GM23338 (cell line): Measurements from ENCODE around the gene PKP3. TPM values are rescaled to one million over a fixed set of nuclear protein-coding genes. Genes with fewer than 3 reads are reported as not detected.

ENCODE experiments used
- ATAC-seq: fragments of 200-7000 bp; cut with Tn5 transposase; 3 replicates; pipeline ENCODE4 v1.9.1; 2020
- DNase-seq: peaks from one replicate; pipeline ENCODE4 v3.0.0-alpha.2; 2015; ENCODE audit warnings: low spot score
- H2AFZ ChIP-seq: fragments of 200-600 bp; sonication (generic); 2 replicates; pipeline ENCODE4 v1.8.0; 2016; ENCODE audit warnings: antibody characterized with exemption, mild to moderate bottlenecking, moderate library complexity
- H3F3A ChIP-seq: fragments of 200-600 bp; sonication (generic); replicated peaks from 2 replicates; pipeline ENCODE4 v1.8.0; 2017; ENCODE audit warnings: antibody characterized with exemption, mixed run types, low read depth
- H3K27ac ChIP-seq: fragments of 200-600 bp; sonication (generic); 2 replicates; pipeline ENCODE4 v1.6.1; 2016; ENCODE audit warnings: low read depth
- H3K27me3 ChIP-seq: fragments of 200-600 bp; sonication (generic); 2 replicates; pipeline ENCODE4 v1.8.0; 2016; ENCODE audit warnings: mild to moderate bottlenecking, mixed run types, moderate library complexity; ENCODE audit not compliant: insufficient read depth
- H3K36me3 ChIP-seq: fragments of 200-600 bp; sonication (generic); 2 replicates; pipeline ENCODE4 v1.8.0; 2016; ENCODE audit warnings: mild to moderate bottlenecking; ENCODE audit not compliant: insufficient read depth
- H3K4me1 ChIP-seq: fragments of 200-600 bp; sonication (generic); 2 replicates; pipeline ENCODE4 v1.8.0; 2016; ENCODE audit warnings: mild to moderate bottlenecking, moderate library complexity; ENCODE audit not compliant: insufficient read depth
- H3K4me2 ChIP-seq: fragments of 200-600 bp; sonication (generic); 2 replicates; pipeline ENCODE4 v1.7.1; 2017; ENCODE audit warnings: mixed run types
- H3K4me3 ChIP-seq: fragments of 200-600 bp; sonication (generic); 2 replicates; pipeline ENCODE4 v1.6.1; 2016; ENCODE audit warnings: mixed run types
- H3K79me2 ChIP-seq: fragments of 200-600 bp; sonication (generic); replicated peaks from 2 replicates; pipeline ENCODE4 v1.8.0; 2017; ENCODE audit warnings: mild to moderate bottlenecking; ENCODE audit not compliant: insufficient read depth
- H3K9me2 ChIP-seq: fragments of 200-600 bp; sonication (generic); 2 replicates; pipeline ENCODE4 v1.8.0; 2017; ENCODE audit not compliant: insufficient read depth
- H4K20me1 ChIP-seq: fragments of 200-600 bp; sonication (generic); replicated peaks from 2 replicates; pipeline ENCODE4 v1.8.0; 2017; ENCODE audit warnings: mild to moderate bottlenecking; ENCODE audit not compliant: insufficient read depth
- H3K27ac Mint-ChIP-seq: 2 replicates; pipeline ENCODE4 v1.8.0; 2020; ENCODE audit warnings: inconsistent platforms, mild to moderate bottlenecking, moderate library complexity, mixed read lengths
- H3K27me3 Mint-ChIP-seq: 3 replicates; pipeline ENCODE4 v1.8.0; 2022; ENCODE audit warnings: low read depth, mild to moderate bottlenecking, moderate library complexity, mixed read lengths, inconsistent platforms; ENCODE audit not compliant: insufficient read depth, poor library complexity
- H3K36me3 Mint-ChIP-seq: 3 replicates; pipeline ENCODE4 v1.8.0; 2021; ENCODE audit warnings: low read depth, mild to moderate bottlenecking, inconsistent platforms, moderate library complexity, mixed read lengths
- H3K4me1 Mint-ChIP-seq: 3 replicates; pipeline ENCODE4 v1.8.0; 2020; ENCODE audit warnings: mild to moderate bottlenecking, inconsistent platforms, mixed read lengths
- H3K4me3 Mint-ChIP-seq: 3 replicates; pipeline ENCODE4 v1.8.0; 2021; ENCODE audit warnings: moderate library complexity, mild to moderate bottlenecking, inconsistent platforms, mixed read lengths
- H3K9me3 Mint-ChIP-seq: 3 replicates; pipeline ENCODE4 v1.8.0; 2020; ENCODE audit warnings: moderate library complexity, mild to moderate bottlenecking, inconsistent platforms, mixed read lengths
- CREB1 ChIP-seq: fragments of 250-450 bp; sonication (Bioruptor Pico); IDR thresholded peaks from 2 replicates; pipeline ENCODE4 v1.5.0; 2020; ENCODE audit warnings: low read depth, mild to moderate bottlenecking, moderate library complexity
- EZH2 ChIP-seq: fragments of 200-600 bp; sonication (generic); IDR thresholded peaks from one replicate; pipeline ENCODE4 v1.8.0; 2017; ENCODE audit warnings: antibody characterized with exemption, mild to moderate bottlenecking, low read depth; ENCODE audit not compliant: unreplicated experiment
- NANOG ChIP-seq: IDR thresholded peaks from 2 replicates; pipeline ENCODE4 v1.6.1; 2016; ENCODE audit warnings: antibody characterized with exemption, borderline replicate concordance
- ZNF331 ChIP-seq: fragments of 250-450 bp; sonication (Bioruptor Pico); IDR thresholded peaks from 2 replicates; pipeline ENCODE4 v1.5.0; 2020; ENCODE audit warnings: low read depth, mild to moderate bottlenecking, moderate library complexity
- polyA plus RNA-seq: library from polyadenylated mRNA; unstranded; fragments of >200 nt; fragmentation: Nextera tagmentation; extraction: Ambion mirVana; gene quantifications from 2 replicates; pipeline ENCODE4 v1.2.1, GENCODE V29; 2016
- total RNA-seq: library from RNA; depleted of rRNA; stranded (reverse); fragments of >200 nt; shearing (Covaris generic); gene quantifications from 2 replicates; pipeline ENCODE4 v1.2.3, GENCODE V29; 2014
- TF ChIP-seq, protein P1 (sequence below): fragments of 250-450 bp; sonication (Bioruptor Pico); IDR thresholded peaks from 2 replicates; pipeline ENCODE4 v1.5.0; 2020; ENCODE audit warnings: mild to moderate bottlenecking, moderate library complexity

PKP3 gene
- total and polyA plus RNA-seq, 2 experiments from 2014 or later, result 7.2 to 23.0 TPM

DNA sequence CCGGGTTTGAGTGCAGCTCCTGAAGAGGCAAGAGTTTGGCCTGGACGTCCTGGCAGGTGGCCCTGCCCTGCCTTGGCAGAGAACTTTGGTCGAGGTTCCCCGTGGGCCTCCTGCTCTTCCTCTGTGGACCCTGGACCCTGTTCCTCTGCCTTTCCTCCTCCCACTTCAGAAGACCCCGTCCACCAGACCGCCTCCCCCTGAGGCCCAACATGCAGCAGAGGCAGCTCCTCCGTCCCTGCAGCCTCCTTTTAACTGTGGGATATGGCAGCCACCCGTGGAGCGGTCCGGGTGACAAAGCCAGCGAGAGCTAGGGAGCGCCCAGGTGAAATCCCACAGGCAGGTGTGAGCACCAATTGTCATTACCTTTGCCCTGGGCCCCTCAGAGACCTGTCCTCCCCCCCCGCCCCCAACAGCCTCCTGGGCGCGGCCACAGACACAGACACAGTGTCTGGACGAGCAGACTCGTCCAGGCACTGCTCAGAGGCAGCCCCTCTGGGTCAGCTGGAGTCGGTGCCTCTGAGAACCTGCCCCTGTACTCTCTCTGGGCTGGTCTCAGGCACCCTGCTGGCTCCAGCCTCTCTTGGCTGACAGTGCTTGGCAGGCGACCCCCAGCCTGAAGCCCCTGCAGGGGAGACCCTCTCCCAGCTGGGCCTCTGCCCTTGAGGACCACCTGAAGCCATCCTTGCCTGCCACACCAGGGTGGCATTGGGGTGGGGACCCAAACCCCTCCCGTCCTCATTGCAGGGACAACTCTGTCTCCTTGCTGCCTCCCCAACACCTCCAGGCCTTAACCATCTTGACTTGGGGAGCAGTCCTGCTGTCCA lies 52.0 kb downstream of the PKP3 start:
- H4K20me1 ChIP-seq, result no peaks in the 10 kb centered on the region
- Mint-ChIP-seq H3K27ac (no peak overlapping the region), H3K9me3 (no peaks in the 10 kb centered on the region), H3K27me3 (peaks cover 32% of the 10 kb centered on the region), H3K36me3 (peaks cover 2% of the 10 kb centered on the region; the same call in 2 of the 3 replicates), H3K4me1 (peaks cover 13% of the 10 kb centered on the region), H3K4me3 (no peak overlapping the region)
- peaks cover 14% of the 10 kb centered on the region for H3K4me1 ChIP-seq
- no peak overlapping the region for H3K4me2 ChIP-seq
- ATAC-seq (no peak), DNase-seq (no peak)
- H3K27ac ChIP-seq, result no peak overlapping the region
- no peaks in the 10 kb centered on the region for H3K36me3 ChIP-seq
- H3K27me3 ChIP-seq, result no peaks in the 10 kb centered on the region
- TF ChIP-seq, protein P1, sequence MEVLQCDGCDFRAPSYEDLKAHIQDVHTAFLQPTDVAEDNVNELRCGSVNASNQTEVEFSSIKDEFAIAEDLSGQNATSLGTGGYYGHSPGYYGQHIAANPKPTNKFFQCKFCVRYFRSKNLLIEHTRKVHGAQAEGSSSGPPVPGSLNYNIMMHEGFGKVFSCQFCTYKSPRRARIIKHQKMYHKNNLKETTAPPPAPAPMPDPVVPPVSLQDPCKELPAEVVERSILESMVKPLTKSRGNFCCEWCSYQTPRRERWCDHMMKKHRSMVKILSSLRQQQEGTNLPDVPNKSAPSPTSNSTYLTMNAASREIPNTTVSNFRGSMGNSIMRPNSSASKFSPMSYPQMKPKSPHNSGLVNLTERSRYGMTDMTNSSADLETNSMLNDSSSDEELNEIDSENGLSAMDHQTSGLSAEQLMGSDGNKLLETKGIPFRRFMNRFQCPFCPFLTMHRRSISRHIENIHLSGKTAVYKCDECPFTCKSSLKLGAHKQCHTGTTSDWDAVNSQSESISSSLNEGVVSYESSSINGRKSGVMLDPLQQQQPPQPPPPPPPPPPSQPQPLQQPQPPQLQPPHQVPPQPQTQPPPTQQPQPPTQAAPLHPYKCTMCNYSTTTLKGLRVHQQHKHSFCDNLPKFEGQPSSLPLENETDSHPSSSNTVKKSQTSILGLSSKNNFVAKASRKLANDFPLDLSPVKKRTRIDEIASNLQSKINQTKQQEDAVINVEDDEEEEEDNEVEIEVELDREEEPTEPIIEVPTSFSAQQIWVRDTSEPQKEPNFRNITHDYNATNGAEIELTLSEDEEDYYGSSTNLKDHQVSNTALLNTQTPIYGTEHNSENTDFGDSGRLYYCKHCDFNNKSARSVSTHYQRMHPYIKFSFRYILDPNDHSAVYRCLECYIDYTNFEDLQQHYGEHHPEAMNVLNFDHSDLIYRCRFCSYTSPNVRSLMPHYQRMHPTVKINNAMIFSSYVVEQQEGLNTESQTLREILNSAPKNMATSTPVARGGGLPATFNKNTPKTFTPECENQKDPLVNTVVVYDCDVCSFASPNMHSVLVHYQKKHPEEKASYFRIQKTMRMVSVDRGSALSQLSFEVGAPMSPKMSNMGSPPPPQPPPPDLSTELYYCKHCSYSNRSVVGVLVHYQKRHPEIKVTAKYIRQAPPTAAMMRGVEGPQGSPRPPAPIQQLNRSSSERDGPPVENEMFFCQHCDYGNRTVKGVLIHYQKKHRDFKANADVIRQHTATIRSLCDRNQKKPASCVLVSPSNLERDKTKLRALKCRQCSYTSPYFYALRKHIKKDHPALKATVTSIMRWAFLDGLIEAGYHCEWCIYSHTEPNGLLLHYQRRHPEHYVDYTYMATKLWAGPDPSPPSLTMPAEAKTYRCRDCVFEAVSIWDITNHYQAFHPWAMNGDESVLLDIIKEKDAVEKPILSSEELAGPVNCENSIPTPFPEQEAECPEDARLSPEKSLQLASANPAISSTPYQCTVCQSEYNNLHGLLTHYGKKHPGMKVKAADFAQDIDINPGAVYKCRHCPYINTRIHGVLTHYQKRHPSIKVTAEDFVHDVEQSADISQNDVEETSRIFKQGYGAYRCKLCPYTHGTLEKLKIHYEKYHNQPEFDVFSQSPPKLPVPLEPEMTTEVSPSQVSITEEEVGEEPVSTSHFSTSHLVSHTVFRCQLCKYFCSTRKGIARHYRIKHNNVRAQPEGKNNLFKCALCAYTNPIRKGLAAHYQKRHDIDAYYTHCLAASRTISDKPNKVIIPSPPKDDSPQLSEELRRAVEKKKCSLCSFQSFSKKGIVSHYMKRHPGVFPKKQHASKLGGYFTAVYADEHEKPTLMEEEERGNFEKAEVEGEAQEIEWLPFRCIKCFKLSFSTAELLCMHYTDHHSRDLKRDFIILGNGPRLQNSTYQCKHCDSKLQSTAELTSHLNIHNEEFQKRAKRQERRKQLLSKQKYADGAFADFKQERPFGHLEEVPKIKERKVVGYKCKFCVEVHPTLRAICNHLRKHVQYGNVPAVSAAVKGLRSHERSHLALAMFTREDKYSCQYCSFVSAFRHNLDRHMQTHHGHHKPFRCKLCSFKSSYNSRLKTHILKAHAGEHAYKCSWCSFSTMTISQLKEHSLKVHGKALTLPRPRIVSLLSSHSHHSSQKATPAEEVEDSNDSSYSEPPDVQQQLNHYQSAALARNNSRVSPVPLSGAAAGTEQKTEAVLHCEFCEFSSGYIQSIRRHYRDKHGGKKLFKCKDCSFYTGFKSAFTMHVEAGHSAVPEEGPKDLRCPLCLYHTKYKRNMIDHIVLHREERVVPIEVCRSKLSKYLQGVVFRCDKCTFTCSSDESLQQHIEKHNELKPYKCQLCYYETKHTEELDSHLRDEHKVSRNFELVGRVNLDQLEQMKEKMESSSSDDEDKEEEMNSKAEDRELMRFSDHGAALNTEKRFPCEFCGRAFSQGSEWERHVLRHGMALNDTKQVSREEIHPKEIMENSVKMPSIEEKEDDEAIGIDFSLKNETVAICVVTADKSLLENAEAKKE (CRISPR knock-in tag), result no peak
- TF ChIP-seq EZH2 (no peak), NANOG (no peak), CREB1 (CRISPR knock-in tag) (no peak), ZNF331 (CRISPR knock-in tag) (no peak)
- H3K4me3 ChIP-seq, result no peak overlapping the region
- no peaks in the 10 kb centered on the region for H3K9me2 ChIP-seq
- peaks cover 25% of the 10 kb centered on the region for H3F3A ChIP-seq
- H3K79me2 ChIP-seq, result peaks cover 6% of the 10 kb centered on the region
- no peak overlapping the region for H2AFZ ChIP-seq
